GM13976 (cell line): ENCODE measurements around the gene KCTD16.

ENCODE experiments used
- DNase-seq: peaks from one replicate; pipeline ENCODE4 v3.0.0; 2012; ENCODE audit warnings: low spot score
- CTCF ChIP-seq: IDR thresholded peaks from 2 replicates; pipeline ENCODE4 v1.5.1; 2012; ENCODE audit warnings: borderline replicate concordance, mild to moderate bottlenecking; ENCODE audit not compliant: insufficient read depth; ENCODE audit errors: extremely low read depth, missing control alignments, control extremely low read depth
- in situ Hi-C: fragments of 300-500 bp; cut with MboI; formaldehyde crosslinking; loops from one replicate; pipeline ENCODE4 v1.12.0; 2022; ENCODE audit warnings: low sequenced_read_pairs, mixed read lengths, inconsistent platforms; ENCODE audit not compliant: unreplicated experiment

Gene KCTD16

GRCh38 chr5:144429405-144429804 lies 258.7 kb downstream of the KCTD16 start:
- no peak for TF ChIP-seq CTCF
- no peak for DNase-seq
- in situ Hi-C loops, result no loop called here

GRCh38 chr5:144429905-144430304 lies 259.2 kb downstream of the KCTD16 start:
- DNase-seq, result no peak
- in situ Hi-C loops, result no loop called here
- no peak for TF ChIP-seq CTCF

GRCh38 chr5:144433140-144433822 lies 262.6 kb downstream of the KCTD16 start:
- in situ Hi-C loops, result no loop called here
- DNase-seq, result no peak
- TF ChIP-seq CTCF, result no peak

DNA sequence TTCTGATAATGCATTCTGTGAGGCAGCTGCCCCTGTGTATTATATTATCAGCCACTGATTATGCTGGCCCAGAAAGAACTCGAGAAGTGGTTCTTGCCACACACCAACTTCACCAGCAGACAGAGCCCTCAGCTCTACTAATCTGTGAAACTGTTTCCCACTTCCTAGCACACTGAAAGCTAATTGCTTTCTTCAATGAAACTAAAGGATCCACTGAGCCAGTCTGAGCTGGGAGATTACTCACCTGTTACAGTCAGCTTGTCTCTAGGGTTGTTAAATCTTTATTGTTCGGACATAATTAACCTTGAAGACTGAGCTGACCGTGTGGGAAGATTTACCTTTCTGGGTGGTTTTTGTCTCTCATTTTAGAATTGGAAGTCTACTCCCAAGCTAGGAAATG lies 263.2 kb downstream of the KCTD16 start:
- in situ Hi-C loops, result no loop called here
- DNase-seq, result no peak
- no peak for TF ChIP-seq CTCF

DNA sequence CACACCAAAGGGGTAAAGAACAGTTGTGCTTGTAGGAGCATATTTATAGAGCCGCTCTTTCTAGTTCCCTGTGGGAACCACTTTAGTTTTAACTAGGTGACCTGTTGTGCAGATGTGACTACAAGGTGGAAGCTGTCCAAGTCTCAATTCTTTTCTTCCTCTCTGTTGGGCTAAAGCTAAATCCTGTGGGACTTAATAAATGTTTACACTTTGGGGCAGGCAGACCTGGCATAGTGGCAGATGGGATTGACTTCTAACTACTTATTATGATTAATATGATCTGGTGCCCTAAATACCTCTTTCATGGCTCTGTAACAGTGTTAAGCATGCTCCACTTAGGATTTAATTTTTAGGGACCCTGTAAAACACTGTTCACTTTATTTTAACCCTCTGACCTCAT lies 265.3 kb downstream of the KCTD16 start:
- TF ChIP-seq CTCF, result no peak
- no peak for DNase-seq
- in situ Hi-C loops, result no loop called here

DNA sequence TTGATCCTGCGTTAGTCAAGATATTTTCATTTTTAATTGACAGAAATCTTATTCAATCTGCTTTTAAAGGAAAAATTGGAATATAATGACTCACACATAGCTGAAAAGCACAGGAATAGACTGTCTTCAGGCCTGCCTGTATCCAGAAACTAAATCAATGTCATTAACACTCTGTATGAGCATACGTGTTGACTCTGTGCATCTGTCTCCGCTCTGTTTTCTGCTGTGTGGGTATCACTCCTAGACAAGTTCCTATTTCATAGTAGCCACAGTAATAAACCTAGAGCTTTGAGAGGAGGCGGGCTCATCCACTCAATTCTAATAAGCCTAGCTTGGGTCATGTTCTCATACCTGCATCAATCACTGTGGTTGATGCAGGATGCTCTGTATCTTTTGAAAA lies 267.6 kb downstream of the KCTD16 start:
- no peak for DNase-seq
- no peak for TF ChIP-seq CTCF
- in situ Hi-C loops, result no loop called here
